ENCODE measurements around the gene FREM2. TPM values are rescaled to one million over a fixed set of nuclear protein-coding genes. Genes with fewer than 3 reads are reported as not detected.

The FREM2 gene
- total and polyA plus RNA-seq, 2 experiments from 2014 or later = 2.4 to 29.8 TPM

Small RNA genes within 50 kb of the gene (small RNA-seq; reads per million reads assigned to genes)
- not detected for gene PLA2G12AP2 (ENCODE audit: low replicate concordance)
- gene RNU6-56P (ENCODE audit: low replicate concordance) = not detected

Data from GM23338 (cell line).